Retina (tissue), 1 donor: ENCODE measurements around the gene PRRT4.

Experiments
- DNase-seq: peaks from one replicate; pipeline ENCODE4 v3.0.0-alpha.2; 2016

The PRRT4 gene

DNA sequence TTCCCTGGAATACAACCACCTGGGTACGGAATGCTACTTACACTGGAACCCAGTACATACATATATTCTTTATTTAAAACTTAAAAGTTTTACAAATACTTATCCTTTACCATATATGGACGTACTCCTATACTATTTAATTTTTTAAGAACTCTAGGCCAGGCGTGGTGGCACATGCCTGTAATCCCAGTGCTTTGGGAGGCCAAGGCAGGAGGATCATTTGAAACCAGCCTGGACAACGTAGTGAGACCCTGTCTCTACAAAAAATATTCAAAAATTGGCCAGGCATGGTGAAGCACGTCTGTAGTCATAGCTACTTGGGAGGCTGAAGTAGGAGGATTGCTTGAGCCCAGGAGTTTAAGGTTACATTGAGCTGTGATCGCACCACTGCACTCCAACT, 19.8 kb downstream of the PRRT4 start:
- no peak for DNase-seq

DNA sequence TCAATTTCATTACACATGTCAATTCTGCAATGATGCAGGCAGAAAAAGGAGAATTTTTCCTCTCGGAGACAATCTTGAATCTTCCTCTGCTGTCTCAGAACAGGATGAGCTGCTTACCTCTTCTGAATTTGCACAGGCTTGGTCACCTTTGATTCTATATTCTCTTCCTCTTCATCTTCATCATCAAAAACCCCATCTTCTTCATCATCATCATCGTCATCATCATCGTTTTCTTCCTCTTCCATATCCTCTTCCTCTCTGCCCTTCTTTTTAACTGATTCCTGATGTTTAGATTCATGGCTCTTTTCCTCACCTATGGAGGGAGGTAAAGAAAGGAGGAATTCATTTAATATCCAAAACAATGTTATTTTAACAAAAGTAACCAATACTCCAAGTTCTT, 25.8 kb downstream of the PRRT4 start:
- DNase-seq = no peak

DNA sequence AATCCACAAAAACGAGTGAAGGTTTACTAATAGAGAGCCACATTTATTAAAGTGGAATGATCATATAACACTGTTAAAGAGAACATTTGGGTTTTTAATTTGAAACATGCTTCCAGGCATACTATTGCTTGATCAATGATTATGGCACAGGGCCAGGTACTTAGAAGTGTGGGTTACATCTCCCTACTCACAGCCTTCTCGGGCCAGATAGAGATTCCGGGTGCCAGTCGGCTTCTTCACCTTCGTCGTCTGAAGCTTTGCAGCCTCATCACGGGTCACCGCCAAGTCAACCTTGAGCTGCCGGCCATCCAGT, 37.2 kb downstream of the PRRT4 start:
- DNase-seq = no peak

DNA sequence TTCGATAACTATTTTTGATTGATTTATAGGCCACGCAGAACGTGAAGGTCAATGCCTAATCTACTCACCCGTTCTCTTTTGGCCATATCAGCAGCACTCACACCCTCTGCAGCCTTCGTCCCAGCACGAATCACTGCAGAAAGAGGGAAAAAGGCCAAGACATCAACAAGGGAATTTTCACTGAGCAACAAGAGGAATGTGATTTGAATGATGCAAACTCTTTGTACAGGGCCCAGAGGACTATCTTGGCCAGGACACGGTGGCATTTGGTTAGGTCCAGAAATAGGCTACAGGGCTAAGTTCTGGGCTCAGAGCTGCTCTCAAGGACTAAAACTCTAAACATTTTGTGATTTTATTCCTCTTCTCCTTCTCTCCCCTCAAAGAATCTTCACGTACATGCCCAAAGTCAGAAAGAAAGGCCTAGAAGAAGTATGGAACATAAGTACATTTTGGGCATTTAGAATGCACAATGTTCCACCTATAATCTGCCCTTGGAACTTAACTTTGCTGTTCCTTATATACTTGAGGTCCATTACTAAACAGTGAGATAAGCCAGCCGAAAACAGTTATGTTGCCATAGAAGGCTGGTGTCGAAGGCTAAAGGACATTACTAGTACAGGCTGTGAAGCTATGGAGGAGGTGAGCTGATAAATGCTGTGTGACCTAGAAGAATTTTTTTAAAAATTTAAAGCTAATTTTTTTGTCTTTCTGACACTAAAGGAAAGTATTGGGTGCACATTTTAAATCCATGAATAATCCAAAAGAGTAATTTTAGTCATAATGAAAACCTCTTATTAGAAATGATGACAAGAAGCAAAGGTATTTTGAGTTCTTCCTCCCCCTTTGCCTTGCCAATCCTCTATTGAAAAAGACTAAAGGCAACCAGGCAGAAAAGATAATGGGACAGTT, 37.8 kb downstream of the PRRT4 start:
- no peak for DNase-seq

DNA sequence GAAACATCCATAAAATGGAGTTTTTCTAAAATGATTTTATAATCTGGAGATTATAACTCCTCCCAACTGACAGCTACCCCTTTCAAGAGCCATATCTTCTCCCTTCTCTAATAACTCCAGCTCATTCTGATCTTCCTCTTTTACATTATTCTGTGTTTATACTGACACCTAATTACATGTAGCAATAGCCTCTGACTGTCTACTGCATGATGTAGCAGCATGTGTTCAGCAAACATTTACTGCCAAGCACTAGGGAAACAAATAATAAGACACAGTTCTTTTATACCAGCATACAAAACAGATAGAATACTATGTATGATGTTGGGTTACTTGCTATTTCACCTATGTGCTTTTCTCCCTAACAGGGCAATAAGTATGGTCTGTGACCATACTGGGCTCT, 38.5 kb downstream of the PRRT4 start:
- DNase-seq = no peak

DNA sequence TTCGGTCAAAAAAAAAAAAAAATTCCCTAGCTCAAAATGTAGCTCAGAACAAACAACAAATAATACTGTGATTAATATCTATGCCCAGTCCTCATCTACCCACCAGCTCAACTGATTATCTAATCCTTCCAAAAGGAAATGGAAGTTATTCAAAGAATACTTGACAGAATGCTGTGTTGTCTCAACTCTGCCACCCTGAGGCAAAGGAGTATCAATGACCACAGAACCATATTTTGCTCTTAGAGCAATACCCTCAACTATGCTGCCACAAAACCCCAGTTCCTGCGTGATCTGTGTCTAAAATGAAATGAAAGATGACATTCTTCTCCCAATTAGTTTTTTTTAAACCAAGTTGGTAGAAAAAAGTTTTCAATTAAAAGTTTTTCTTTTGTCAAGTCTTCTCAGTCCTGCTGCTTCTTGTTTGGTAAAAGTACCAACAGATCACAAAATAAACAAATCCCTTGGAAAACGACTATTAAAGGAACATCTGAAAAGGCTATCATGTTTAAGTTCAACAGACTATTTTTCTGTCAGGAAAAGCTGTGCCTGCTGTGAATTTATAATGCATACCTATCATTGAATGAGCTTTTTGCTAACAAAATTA, 39.3 kb downstream of the PRRT4 start:
- DNase-seq = no peak

DNA sequence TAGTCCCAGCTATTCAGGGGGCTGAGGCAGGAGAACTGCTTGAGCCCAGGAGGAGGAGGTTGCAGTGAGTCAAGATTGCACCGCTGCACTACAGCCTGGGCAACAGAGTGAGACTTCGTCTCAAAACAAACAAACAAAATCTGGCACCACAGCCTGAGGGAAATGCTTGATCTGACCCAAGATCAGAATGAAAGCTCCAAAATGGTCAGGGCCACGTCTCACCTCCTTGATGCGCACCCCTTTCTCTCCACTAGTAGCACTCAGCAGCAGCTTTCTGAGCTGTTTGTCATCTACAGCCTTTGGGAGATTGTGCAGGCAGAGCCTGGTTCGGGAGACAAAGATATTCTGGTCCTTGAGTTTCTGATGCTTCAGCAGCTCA, 40.5 kb downstream of the PRRT4 start:
- DNase-seq = no peak

DNA sequence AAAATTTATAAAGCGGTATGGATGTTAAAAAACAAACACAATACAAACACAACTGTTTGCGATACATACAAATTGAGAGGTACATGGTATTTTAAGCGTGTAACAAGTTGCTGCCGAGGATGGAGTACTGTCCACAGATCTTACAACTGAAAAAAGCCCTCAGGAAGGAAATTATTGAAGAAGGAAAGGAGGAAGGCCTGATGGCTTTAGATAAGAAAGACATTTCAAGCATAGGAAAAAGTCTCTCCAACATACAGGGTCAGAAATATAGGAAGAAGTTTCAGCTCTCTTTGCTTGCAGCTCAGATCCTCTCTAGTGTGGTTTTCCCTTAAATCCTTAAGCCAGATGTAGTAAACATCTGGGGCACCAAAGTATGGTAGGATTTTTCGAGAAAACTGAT, 42.8 kb downstream of the PRRT4 start:
- DNase-seq = no peak

DNA sequence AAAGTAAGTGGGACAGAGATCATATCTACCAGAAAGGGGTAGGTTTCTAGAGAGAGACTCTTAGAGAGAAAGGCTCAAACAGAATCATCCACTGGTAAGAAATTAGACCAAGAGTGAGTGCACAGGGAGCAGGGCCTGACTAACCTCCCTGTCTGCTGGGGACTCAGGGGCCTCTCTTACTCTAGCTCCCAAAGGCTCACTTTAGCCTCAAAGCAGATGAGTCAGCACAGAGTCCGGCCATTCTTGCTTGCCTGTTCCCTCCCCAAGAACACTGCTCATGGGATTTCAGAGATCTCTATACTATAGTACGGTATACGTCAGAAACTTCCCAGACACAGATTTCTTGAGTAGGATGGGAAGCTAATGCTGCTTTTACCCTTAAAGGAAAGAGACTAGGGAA, 50.5 kb downstream of the PRRT4 start:
- DNase-seq = no peak

DNA sequence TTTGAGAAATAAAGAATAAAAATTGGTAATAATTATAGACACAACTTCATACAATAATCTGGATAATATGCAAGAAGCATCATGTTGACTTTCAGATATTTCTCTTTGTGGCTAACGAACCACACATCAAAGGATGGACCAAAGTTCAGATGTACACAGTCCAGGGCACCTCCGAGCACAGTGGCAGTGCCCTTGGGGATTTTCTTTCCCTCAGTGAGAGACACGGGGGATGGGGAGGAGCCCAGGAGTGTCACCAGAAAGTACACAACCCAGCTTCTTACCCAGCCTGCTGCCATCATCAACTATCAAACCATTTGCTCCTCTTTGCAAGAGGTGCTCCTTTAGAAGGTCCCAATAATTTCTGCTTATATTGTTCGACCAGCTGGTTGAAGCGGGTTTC, 51.0 kb downstream of the PRRT4 start:
- peak; percentile 12 for DNase-seq

DNA sequence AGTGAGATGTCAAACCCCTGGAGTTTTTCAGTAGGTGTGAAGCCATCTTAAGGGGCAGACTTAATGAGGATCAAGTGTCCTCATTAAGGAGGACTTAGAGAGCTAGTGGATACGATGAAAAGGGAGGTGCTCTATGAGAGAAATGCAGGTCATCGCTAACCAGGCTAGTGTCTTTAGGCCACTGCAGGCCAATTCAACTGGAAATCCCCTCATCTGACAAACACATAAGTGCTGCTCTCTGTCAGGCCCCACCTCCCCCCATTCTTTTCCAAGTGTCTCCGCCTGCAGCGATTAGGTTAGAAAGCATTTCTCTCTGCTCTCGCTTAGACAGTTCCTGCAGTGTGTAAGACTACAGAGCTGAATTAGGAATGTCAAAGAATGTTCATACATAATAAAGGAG, 51.5 kb downstream of the PRRT4 start:
- peak; percentile 61 for DNase-seq

DNA sequence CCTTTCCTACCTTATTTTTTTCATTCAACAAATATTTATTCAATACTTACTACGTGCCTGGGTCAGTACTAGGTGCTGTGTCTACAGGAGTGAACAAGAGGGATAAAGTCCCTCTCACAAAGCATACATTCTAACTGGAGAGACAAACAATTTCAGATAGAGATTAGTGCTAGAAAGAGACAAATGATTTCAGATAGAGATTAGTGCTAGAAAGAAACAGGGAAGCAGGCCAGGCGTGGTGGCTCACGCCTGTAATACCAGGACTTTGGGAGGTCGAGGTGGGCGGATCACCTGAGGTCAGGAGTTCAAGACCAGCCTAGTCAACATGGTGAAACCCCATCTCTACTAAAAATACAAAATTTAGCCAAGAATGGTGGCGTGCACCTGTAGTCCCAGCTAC, 52.4 kb downstream of the PRRT4 start:
- DNase-seq = no peak

DNA sequence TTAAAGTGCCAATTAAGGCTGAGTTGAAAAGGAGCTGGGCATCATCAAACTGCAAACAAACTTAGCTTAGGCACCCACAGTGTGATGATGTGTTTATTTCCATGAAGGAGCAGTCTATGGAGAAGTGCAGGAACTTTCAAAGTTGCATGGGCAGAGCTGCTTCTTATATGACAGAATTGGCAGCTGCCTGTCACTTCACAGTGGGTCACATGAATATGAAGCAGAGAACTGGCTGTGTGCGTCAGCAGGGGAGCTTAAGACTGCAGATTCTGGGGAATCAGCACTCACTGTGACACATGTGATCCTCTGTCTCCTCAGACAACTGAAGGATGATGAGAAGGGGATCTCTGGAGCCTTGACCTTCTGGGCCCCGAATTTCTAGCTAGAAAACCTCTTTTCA, 54.4 kb downstream of the PRRT4 start:
- DNase-seq = no peak

DNA sequence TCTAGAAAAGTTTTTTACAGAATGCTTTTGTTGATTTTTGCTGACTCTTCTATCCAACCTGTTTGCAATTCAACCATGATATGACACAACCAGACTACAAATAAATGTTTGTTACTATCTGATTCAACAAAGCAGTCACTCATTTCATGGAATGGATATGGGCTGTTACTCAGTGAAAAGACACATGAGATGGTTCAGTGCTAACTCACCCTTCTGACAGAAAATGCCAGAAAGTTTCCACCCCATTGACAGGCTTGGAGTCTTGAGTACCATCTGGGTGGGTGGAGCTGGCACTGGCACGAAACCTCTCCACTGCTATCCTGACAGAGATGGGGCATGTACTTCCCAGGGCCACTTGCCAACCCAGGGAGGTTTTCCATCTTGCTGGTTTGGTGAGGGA, 57.3 kb downstream of the PRRT4 start:
- DNase-seq = no peak

DNA sequence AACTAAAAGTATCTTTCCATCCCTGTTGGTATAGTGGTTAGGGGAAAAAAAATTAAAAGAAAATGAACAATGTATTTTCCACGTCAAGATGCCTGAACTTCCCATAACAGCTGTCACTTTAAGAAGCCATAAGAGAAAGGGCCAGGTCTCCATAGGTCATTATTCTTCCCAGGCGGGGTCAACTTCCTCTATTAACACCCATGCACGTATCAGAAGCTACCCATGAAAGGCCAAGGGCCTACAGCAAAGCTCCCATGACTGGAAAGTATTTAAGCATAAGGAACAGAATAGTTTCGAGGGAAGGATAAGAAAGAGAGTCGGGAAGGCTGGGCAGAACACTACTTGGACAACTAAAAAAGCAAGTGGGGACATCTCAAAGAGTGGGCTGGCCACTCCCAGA, 57.8 kb downstream of the PRRT4 start:
- no peak for DNase-seq

DNA sequence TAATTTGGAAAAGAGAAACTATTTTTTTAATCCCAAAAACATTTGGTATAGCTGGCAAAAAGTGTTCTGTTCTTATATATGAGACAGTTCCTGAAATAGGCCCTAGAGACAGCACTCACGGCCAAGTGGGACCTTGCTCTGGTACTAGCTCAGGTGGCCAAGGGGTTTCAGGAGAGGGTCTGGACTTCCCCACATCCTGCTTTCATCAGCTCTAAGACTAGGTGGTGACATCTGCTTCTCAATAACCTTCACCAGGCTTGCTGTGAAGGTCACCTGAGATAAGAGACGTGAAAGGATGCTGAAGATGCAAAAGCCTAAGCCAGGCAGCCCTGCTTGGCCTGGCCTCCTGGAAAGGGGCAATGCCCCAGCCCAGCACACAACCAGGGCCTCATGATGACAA, 58.4 kb downstream of the PRRT4 start:
- no peak for DNase-seq

DNA sequence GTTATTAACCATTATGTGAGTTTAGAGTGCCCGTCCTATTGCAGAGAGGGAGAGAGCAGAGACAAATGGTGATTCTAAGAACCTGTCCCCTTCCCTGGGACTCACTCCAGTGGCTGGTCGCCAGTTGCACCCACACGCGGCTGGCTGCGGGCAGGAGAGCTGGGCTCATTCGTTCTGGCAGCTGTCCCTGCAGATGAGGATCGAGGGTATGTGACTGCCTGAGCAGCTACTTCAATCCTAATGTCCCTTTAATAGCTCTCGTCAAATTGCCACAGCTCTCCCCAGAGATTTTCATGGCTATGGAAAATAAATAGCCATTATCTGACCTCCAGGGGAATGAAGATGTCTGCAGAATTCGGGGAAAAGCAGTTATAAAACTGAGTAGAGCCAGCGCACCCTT, 59.4 kb downstream of the PRRT4 start:
- DNase-seq = peak; percentile 38
